GM06990 (cell line): ENCODE results near the gene CNST.
"Not testable (repeated sequence)": the region's sequence is repeated elsewhere in the genome, so short reads cannot be mapped to it uniquely, and the experiment has no call there.

ENCODE experiments used
- DNase-seq: peaks from one replicate; pipeline ENCODE4 v3.0.0-alpha.2; 2011; ENCODE audit not compliant: insufficient read length; ENCODE audit errors: extremely low read depth
- H3K27me3 ChIP-seq: replicated peaks from 2 replicates; pipeline ENCODE4 v1.6.0; 2011; ENCODE audit warnings: low read length; ENCODE audit not compliant: control insufficient read depth, insufficient read depth
- H3K36me3 ChIP-seq: 2 replicates; pipeline ENCODE4 v1.5.1; 2011; ENCODE audit warnings: low read length; ENCODE audit not compliant: control insufficient read depth, insufficient read depth
- H3K4me3 ChIP-seq: replicated peaks from 2 replicates; pipeline ENCODE4 v1.5.1; 2011; ENCODE audit warnings: low read depth, mild to moderate bottlenecking, control low read depth, low read length
- CTCF ChIP-seq: IDR thresholded peaks from 2 replicates; pipeline ENCODE4 v1.5.1; 2011; ENCODE audit warnings: low read length, control low read depth, mild to moderate bottlenecking, inconsistent platforms; ENCODE audit not compliant: insufficient read depth, poor library complexity, severe bottlenecking

Gene CNST

DNA sequence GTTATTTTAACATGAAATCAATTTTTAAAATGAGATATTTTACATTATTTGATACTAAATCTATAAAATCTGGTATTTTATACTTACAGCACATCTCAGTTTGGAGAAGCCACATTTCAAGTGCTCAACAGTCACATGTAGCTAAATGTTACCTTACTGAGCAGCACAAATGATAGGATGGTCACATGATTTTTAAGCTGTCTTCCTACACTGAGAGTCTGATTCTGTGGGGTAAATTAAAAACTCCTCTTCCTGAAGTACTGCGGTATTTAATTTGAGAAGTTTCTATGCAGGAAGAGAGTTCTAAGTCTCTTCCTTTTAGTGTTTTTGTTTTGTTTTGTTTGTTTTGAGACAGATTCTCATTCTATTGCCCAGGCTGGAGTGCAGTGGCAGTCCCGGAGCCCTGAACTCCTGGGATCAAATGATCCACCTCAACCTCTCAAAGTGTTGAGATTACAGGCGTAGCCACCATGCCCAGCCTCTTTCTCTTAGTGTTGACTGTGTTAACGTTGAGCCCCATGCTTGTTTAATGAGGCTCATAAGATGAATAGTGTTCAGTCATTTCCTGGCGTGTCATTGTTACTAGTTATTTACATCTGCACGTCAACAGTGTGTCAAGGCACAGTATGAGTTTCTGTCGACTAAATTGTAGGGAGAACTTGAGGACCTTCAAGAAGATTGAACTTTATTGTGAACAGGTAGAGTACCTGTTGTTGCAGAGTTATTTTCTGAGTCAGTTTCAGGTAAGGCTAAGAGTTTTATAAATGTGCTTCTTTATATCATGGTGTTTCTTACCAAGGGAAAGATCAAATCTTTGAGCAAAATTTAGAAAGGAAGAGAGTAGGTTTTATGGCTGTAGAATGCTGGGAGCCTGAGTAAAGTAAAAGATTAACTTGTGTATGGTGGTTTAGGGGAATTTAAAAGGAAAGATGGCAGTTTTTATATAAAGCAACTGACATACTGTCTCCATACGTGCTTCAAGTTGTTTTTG, 3.3 kb downstream of the CNST start:
- no peaks in the 10 kb centered on the region for H3K27me3 ChIP-seq
- peak; percentile 40 for DNase-seq
- no peak for TF ChIP-seq CTCF
- peak overlapping the region; percentile 15 for H3K4me3 ChIP-seq
- no peaks in the 10 kb centered on the region for H3K36me3 ChIP-seq

- not testable (repeated sequence) for DNase-seq, H3K4me3 ChIP-seq, H3K27me3 ChIP-seq, H3K36me3 ChIP-seq
Observed at GRCh38 chr1:246571309-246571708, 5.1 kb downstream of the CNST start.

DNA sequence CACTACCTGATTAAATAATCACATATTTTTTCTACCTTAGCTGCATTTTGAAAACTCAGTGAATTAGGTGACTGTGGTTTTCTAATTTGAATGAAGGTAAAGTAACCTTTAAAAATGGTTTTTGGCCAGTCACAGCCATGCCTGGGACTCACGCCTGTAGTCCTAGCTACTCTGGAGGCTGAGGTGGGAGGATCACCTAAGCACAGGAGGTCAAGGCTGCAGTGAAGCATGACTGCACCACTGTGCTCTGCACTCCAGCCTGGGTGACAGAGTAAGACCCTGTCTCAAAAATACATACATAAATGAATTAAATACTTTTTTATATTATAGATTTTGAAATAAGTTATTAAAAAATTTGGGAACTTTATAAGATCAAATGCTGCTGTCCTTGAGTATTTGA, 5.7 kb downstream of the CNST start:
- TF ChIP-seq CTCF: no peak
- DNase-seq: no peak

GRCh38 chr1:246572785-246573184, 6.5 kb downstream of the CNST start:
- no peaks in the 10 kb centered on the region for H3K36me3 ChIP-seq
- no peak overlapping the region for H3K4me3 ChIP-seq
- no peak for DNase-seq
- H3K27me3 ChIP-seq: no peaks in the 10 kb centered on the region
- TF ChIP-seq CTCF: no peak

More for the DNA sequence above, 5.7 kb downstream of the CNST start:
- Histone ChIP-seq H3K36me3 (no peaks in the 10 kb centered on the region), H3K4me3 (no peak overlapping the region), H3K27me3 (no peaks in the 10 kb centered on the region)

- TF ChIP-seq CTCF: no peak
- no peak overlapping the region; the same call in 1 of the 2 replicates for H3K4me3 ChIP-seq
- H3K36me3 ChIP-seq: no peaks in the 10 kb centered on the region
- no peak for DNase-seq
- H3K27me3 ChIP-seq: no peaks in the 10 kb centered on the region
Observed at GRCh38 chr1:246573491-246573890, 7.2 kb downstream of the CNST start.

GRCh38 chr1:246576709-246577032, 10.4 kb downstream of the CNST start:
- no peak overlapping the region for H3K4me3 ChIP-seq
- no peak for TF ChIP-seq CTCF
- DNase-seq: no peak

More at GRCh38 chr1:246576709-246577032, 10.4 kb downstream of the CNST start:
- H3K36me3 ChIP-seq: no peaks in the 10 kb centered on the region
- no peaks in the 10 kb centered on the region for H3K27me3 ChIP-seq
